ENCODE data around the gene RAB7A.

- no peak for TF ChIP-seq CTCF (IDR thresholded peaks at IDR 0.05)
- TF ChIP-seq EZH2 (IDR thresholded peaks at IDR 0.05): no peak
Measured at GRCh38 chr3:128709506-128710210, 16.3 kb upstream of the RAB7A start.
